ENCODE results near the gene DIO3. TPM values are rescaled to one million over a fixed set of nuclear protein-coding genes. Genes with fewer than 3 reads are reported as not detected.
"Not testable (repeated sequence)": the region's sequence is repeated elsewhere in the genome, so short reads cannot be mapped to it uniquely, and the experiment has no call there.

Gene DIO3
- total RNA-seq, 1 donor from 2014 or later, result not detected

GRCh38 chr14:101564819-101565698, 3.8 kb downstream of the DIO3 start:
- H3K4me3 Mint-ChIP-seq (ENCODE audit: unreplicated experiment), result peak overlapping the region; percentile 64
- H3K27me3 Mint-ChIP-seq (ENCODE audit: unreplicated experiment), result peaks cover 35% of the 10 kb centered on the region
- DNase-seq, result peak; percentile 49

GRCh38 chr14:101567252-101567651, 6.0 kb downstream of the DIO3 start:
- peaks cover 3% of the 10 kb centered on the region for H3K9me3 Mint-ChIP-seq (ENCODE audit: unreplicated experiment)
- DNase-seq, result no peak
- no peaks in the 10 kb centered on the region for H3K36me3 Mint-ChIP-seq (ENCODE audit: unreplicated experiment)
- TF ChIP-seq CTCF (IDR thresholded peaks at IDR 0.05; ENCODE audit: partially characterized antibody, unreplicated experiment), result no peak
- no peak overlapping the region for H3K27ac Mint-ChIP-seq (ENCODE audit: unreplicated experiment)
- H3K4me1 Mint-ChIP-seq (ENCODE audit: low read depth, unreplicated experiment), result peaks cover 3% of the 10 kb centered on the region
- peaks cover 35% of the 10 kb centered on the region for H3K27me3 Mint-ChIP-seq (ENCODE audit: unreplicated experiment)
- H3K4me3 Mint-ChIP-seq (ENCODE audit: unreplicated experiment), result no peak overlapping the region

More at GRCh38 chr14:101564819-101565698, 3.8 kb downstream of the DIO3 start:
- no peak for TF ChIP-seq CTCF (IDR thresholded peaks at IDR 0.05; ENCODE audit: partially characterized antibody, unreplicated experiment)
- peaks cover 3% of the 10 kb centered on the region for H3K4me1 Mint-ChIP-seq (ENCODE audit: low read depth, unreplicated experiment)
- H3K27ac Mint-ChIP-seq (ENCODE audit: unreplicated experiment), result no peak overlapping the region
- H3K36me3 Mint-ChIP-seq (ENCODE audit: unreplicated experiment), result peaks cover 4% of the 10 kb centered on the region
- H3K9me3 Mint-ChIP-seq (ENCODE audit: unreplicated experiment), result peaks cover 2% of the 10 kb centered on the region

- DNase-seq, result no peak
- H3K27ac Mint-ChIP-seq (ENCODE audit: unreplicated experiment), result no peak overlapping the region
Measured at GRCh38 chr14:101571004-101571403, 9.7 kb downstream of the DIO3 start.

GRCh38 chr14:101572526-101572925, 11.2 kb downstream of the DIO3 start:
- H3K4me3 Mint-ChIP-seq (ENCODE audit: unreplicated experiment); H3K9me3 Mint-ChIP-seq (ENCODE audit: unreplicated experiment); H3K4me1 Mint-ChIP-seq (ENCODE audit: low read depth, unreplicated experiment); H3K36me3 Mint-ChIP-seq (ENCODE audit: unreplicated experiment); DNase-seq; H3K27ac Mint-ChIP-seq (ENCODE audit: unreplicated experiment): not testable (repeated sequence)
- H3K27me3 Mint-ChIP-seq (ENCODE audit: unreplicated experiment), result peaks cover 14% of the 10 kb centered on the region

More at GRCh38 chr14:101571004-101571403, 9.7 kb downstream of the DIO3 start:
- no peak for TF ChIP-seq CTCF (IDR thresholded peaks at IDR 0.05; ENCODE audit: partially characterized antibody, unreplicated experiment)
- Mint-ChIP-seq H3K4me1 (ENCODE audit: low read depth, unreplicated experiment) (no peaks in the 10 kb centered on the region), H3K36me3 (ENCODE audit: unreplicated experiment) (no peaks in the 10 kb centered on the region), H3K27me3 (ENCODE audit: unreplicated experiment) (peaks cover 16% of the 10 kb centered on the region), H3K4me3 (ENCODE audit: unreplicated experiment) (no peak overlapping the region), H3K9me3 (ENCODE audit: unreplicated experiment) (peaks cover 3% of the 10 kb centered on the region)

GRCh38 chr14:101573289-101573688, 12.0 kb downstream of the DIO3 start:
- peaks cover 5% of the 10 kb centered on the region for H3K9me3 Mint-ChIP-seq (ENCODE audit: unreplicated experiment)
- no peak overlapping the region for H3K4me3 Mint-ChIP-seq (ENCODE audit: unreplicated experiment)
- H3K36me3 Mint-ChIP-seq (ENCODE audit: unreplicated experiment), result no peaks in the 10 kb centered on the region
- H3K4me1 Mint-ChIP-seq (ENCODE audit: low read depth, unreplicated experiment), result no peaks in the 10 kb centered on the region
- H3K27me3 Mint-ChIP-seq (ENCODE audit: unreplicated experiment), result peaks cover 11% of the 10 kb centered on the region
- no peak for DNase-seq
- H3K27ac Mint-ChIP-seq (ENCODE audit: unreplicated experiment), result no peak overlapping the region
- TF ChIP-seq CTCF (IDR thresholded peaks at IDR 0.05; ENCODE audit: partially characterized antibody, unreplicated experiment), result no peak

All from glutamatergic neuron (in vitro differentiated cells).